ENCODE data around the gene YWHAG. TPM values are rescaled to one million over a fixed set of nuclear protein-coding genes. Genes with fewer than 3 reads are reported as not detected.

Gene YWHAG
- total and polyA plus RNA-seq, 2 of the 13 experiments (the other 11 are each of a cell fraction or from before 2014, with no cell fraction given): 36.9 to 67.5 TPM

DNA sequence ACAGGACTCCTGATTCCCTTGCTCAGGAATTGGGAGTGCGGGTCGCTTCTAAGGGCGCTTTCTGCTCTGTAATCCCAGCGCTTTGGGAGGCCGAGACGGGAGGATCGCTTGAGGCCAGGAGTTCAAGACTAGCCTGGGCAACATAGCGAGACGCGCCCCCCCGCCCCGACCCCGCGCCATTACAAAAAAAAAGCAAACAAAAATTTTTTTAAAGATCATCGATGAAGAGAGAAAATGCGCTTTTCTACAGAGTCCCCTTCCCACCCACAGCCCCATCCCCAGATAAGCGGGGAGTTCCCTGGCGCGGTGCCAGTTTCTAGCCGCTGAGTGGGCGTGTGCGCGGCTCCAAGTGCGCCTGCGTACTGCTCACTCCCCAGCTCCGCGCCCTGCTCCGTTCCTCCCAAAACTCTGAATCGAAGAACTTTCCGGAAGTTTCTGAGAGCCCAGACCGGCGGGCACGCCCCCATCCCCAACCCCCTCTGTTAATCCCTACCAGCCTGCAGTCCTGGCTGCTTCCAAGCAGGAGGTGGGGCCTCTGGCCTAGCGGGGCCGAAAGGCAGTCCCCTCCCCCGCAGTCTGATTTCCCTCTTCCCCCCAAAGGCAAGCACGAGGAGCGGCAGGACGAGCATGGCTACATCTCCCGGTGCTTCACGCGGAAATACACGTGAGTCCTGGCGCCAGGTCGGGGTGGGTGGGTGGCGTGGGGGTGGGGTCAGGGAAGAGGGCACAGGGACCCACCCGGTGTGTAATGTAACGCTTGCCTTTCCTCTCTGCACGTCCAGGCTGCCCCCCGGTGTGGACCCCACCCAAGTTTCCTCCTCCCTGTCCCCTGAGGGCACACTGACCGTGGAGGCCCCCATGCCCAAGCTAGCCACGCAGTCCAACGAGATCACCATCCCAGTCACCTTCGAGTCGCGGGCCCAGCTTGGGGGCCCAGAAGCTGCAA is 55.3 kb downstream of the YWHAG start:
- BruUV-seq (replicated peaks): no TSS peak
- H3K4me2 ChIP-seq (ENCODE audit: low read depth, low read length): peak overlapping the region; percentile 88
- H3K79me2 ChIP-seq (ENCODE audit: insufficient read depth, low read length): no peaks in the 10 kb centered on the region
- CTCF ChIA-PET (ENCODE audit: low intra/inter-chr PET ratio, low total read pairs): interaction anchor here (3.0 kb wide), 1 partner anchor 11 kb away, joined by 14 read pairs; no protein-coding TSS in a partner anchor
- intact Hi-C loops (cut with micrococcal nuclease; ENCODE audit: unreplicated experiment) (no loop called here), in situ Hi-C loops (cut with HindIII; ENCODE audit: extremely low pct_ligation_motif_present, low pct_unique_long_range_greater_than_20kb) (no loop called here)
- no peaks in the 10 kb centered on the region for H4K20me1 ChIP-seq (ENCODE audit: insufficient read depth, low read length)
- H3K27ac ChIP-seq (ENCODE audit: extremely low read length, insufficient read depth, low read length): peak overlapping the region; percentile 23
- DNase-seq (ENCODE audit: low spot score) (peak; percentile 86), ATAC-seq (peak; percentile 59), FAIRE-seq (peak; percentile 42)
- H3K9ac ChIP-seq (ENCODE audit: insufficient read depth, low read depth, low read length): peak overlapping the region; percentile 67
- H3K9me3 ChIP-seq (ENCODE audit: low read length): no peaks in the 10 kb centered on the region
- H3K4me3 ChIP-seq (replicated peaks in 1 of 3; ENCODE audit: insufficient read depth in 1 of 3, low read depth in 2 of 3, low read length in 3 of 3): peak overlapping the region; percentile 62 to 81 (median 64)
- 12% methylated on average over 31 of the region's 56 CpGs for WGBS (ENCODE audit: low lambda C conversion rate)
- H3K36me3 ChIP-seq (replicated peaks in 1 of 2; ENCODE audit: control insufficient read depth in 1 of 2, insufficient read depth in 2 of 2, low read length in 2 of 2): no peaks in the 10 kb centered on the region
- no peak overlapping the region for H2AFZ ChIP-seq (ENCODE audit: low read length)
- POLR2A ChIA-PET: interaction anchor here (0.6 to 6.2 kb wide), 8 partner anchors 9 to 137 kb away, joined by 3 to 56 read pairs (median 4); no protein-coding TSS in a partner anchor
- no peaks in the 10 kb centered on the region for H3K27me3 ChIP-seq (ENCODE audit: control insufficient read depth in 1 of 2, insufficient read depth in 2 of 2, low read length in 2 of 2)
- peaks cover 72% of the 10 kb centered on the region for H3K4me1 ChIP-seq (ENCODE audit: insufficient read depth, low read length)
- TF ChIP-seq POLR2AphosphoS2 (IDR thresholded peaks at IDR 0.05; ENCODE audit: low read depth, low read length): no peak
- TF ChIP-seq, protein P1, sequence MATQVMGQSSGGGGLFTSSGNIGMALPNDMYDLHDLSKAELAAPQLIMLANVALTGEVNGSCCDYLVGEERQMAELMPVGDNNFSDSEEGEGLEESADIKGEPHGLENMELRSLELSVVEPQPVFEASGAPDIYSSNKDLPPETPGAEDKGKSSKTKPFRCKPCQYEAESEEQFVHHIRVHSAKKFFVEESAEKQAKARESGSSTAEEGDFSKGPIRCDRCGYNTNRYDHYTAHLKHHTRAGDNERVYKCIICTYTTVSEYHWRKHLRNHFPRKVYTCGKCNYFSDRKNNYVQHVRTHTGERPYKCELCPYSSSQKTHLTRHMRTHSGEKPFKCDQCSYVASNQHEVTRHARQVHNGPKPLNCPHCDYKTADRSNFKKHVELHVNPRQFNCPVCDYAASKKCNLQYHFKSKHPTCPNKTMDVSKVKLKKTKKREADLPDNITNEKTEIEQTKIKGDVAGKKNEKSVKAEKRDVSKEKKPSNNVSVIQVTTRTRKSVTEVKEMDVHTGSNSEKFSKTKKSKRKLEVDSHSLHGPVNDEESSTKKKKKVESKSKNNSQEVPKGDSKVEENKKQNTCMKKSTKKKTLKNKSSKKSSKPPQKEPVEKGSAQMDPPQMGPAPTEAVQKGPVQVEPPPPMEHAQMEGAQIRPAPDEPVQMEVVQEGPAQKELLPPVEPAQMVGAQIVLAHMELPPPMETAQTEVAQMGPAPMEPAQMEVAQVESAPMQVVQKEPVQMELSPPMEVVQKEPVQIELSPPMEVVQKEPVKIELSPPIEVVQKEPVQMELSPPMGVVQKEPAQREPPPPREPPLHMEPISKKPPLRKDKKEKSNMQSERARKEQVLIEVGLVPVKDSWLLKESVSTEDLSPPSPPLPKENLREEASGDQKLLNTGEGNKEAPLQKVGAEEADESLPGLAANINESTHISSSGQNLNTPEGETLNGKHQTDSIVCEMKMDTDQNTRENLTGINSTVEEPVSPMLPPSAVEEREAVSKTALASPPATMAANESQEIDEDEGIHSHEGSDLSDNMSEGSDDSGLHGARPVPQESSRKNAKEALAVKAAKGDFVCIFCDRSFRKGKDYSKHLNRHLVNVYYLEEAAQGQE (IDR thresholded peaks at IDR 0.05; ENCODE audit: borderline replicate concordance in 1 of 2, low read depth in 1 of 2, low read length in 2 of 2): no peak; a peak in 1 of 4 replicates
- TF ChIP-seq NR1H2 (CRISPR knock-in tag; IDR thresholded peaks at IDR 0.05; ENCODE audit: borderline replicate concordance, low read depth): no peak
- TF ChIP-seq, protein P2, sequence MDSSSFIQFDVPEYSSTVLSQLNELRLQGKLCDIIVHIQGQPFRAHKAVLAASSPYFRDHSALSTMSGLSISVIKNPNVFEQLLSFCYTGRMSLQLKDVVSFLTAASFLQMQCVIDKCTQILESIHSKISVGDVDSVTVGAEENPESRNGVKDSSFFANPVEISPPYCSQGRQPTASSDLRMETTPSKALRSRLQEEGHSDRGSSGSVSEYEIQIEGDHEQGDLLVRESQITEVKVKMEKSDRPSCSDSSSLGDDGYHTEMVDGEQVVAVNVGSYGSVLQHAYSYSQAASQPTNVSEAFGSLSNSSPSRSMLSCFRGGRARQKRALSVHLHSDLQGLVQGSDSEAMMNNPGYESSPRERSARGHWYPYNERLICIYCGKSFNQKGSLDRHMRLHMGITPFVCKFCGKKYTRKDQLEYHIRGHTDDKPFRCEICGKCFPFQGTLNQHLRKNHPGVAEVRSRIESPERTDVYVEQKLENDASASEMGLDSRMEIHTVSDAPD (CRISPR knock-in tag; IDR thresholded peaks at IDR 0.05): no peak
- no peak for TF ChIP-seq NR2F2 (IDR thresholded peaks at IDR 0.05; ENCODE audit: borderline replicate concordance, low read depth)
- TF ChIP-seq CBX5 (CRISPR knock-in tag; IDR thresholded peaks at IDR 0.05; ENCODE audit: borderline replicate concordance): no peak
- TF ChIP-seq, protein P3, sequence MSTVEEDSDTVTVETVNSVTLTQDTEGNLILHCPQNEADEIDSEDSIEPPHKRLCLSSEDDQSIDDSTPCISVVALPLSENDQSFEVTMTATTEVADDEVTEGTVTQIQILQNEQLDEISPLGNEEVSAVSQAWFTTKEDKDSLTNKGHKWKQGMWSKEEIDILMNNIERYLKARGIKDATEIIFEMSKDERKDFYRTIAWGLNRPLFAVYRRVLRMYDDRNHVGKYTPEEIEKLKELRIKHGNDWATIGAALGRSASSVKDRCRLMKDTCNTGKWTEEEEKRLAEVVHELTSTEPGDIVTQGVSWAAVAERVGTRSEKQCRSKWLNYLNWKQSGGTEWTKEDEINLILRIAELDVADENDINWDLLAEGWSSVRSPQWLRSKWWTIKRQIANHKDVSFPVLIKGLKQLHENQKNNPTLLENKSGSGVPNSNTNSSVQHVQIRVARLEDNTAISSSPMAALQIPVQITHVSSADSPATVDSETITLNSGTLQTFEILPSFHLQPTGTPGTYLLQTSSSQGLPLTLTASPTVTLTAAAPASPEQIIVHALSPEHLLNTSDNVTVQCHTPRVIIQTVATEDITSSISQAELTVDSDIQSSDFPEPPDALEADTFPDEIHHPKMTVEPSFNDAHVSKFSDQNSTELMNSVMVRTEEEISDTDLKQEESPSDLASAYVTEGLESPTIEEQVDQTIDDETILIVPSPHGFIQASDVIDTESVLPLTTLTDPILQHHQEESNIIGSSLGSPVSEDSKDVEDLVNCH (CRISPR knock-in tag; IDR thresholded peaks at IDR 0.05): no peak
- TF ChIP-seq MIXL1 (CRISPR knock-in tag; IDR thresholded peaks at IDR 0.05): no peak
- no peak for TF ChIP-seq MXI1 (IDR thresholded peaks at IDR 0.05; ENCODE audit: borderline replicate concordance, low read depth, low read length)
- TF ChIP-seq RFX5 (IDR thresholded peaks at IDR 0.05; ENCODE audit: low read depth, low read length): no peak
- TF ChIP-seq, protein P4, sequence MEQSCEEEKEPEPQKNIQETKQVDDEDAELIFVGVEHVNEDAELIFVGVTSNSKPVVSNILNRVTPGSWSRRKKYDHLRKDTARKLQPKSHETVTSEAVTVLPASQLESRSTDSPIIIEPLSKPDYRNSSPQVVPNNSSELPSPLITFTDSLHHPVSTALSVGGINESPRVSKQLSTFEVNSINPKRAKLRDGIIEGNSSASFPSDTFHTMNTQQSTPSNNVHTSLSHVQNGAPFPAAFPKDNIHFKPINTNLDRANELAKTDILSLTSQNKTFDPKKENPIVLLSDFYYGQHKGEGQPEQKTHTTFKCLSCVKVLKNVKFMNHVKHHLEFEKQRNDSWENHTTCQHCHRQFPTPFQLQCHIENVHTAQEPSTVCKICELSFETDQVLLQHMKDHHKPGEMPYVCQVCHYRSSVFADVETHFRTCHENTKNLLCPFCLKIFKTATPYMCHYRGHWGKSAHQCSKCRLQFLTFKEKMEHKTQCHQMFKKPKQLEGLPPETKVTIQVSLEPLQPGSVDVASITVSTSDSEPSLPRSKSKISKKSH (CRISPR knock-in tag; IDR thresholded peaks at IDR 0.05; ENCODE audit: borderline replicate concordance): no peak
